ENCODE data around the gene ABCA1. TPM values are rescaled to one million over a fixed set of nuclear protein-coding genes. Genes with fewer than 3 reads are reported as not detected.

The ABCA1 gene
- polyA plus RNA-seq, 3 donors from 2014 or later: 0.09 to 0.10 TPM; not detected in 1

DNA sequence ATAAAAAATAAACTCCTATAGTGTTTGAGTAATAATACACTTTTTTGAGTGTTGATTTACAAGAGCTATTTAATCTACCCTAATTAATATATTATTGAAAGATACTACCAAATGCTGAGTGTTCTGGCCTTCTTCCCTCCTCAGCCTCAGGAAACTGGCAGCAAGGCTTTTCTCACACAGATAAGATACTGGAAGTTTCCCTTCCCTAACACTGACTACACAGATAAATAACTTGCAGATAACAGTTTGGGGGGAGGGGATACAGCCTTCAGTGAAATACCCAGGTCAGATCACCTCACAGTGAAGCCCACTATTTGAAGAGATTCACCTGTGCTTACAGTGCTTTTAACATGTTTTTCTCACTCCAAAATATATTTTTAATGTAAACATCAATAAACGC, 182.1 kb downstream of the ABCA1 start:
- peaks cover 0 to 7% (median 7%) of the 10 kb centered on the region in 3 donors for H3K27me3 Mint-ChIP-seq (ENCODE audit: low read depth in 3 of 3)
- peaks cover 17 to 29% of the 10 kb centered on the region in 2 donors for H3K4me1 Mint-ChIP-seq
- no peaks in the 10 kb centered on the region for H3K9me3 Mint-ChIP-seq
- H3K36me3 Mint-ChIP-seq: peaks cover 0 to 3% (median 0%) of the 10 kb centered on the region in 3 donors
- H3K27ac Mint-ChIP-seq: peak overlapping the region in 1 of 6 donors; percentile 40
- peak overlapping the region in 2 of 5 donors; percentile 22 to 38 for H3K4me3 Mint-ChIP-seq
- no peak for DNase-seq

DNA sequence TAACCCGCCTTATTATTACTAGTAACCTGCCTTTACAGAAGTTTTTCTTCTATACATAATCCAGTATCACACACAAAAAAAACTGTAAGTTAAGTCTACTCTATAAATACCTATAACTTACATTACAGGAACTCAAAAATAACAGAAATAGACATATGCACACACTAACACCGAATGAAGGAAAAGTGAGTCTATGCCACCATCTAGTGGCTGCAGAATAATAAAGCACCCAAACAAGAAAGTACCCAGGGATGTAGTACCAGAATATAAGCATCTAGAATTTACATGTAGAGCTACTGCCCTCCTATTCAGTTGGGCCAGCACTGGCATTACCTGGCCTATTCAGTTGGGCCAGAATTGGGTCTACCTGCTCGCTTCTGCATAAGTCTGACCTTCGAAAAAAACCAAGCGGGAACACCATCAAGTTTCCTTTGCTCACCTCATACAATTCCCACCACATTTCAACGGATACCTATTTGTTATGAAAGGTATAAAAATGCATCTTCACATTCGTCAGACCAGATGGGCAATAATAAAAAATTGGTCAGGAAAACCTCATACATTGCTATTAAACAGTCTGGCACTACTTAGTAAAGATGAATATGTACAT, 184.5 kb downstream of the ABCA1 start:
- Mint-ChIP-seq H3K9me3 (peaks cover 0 to 1% (median 0%) of the 10 kb centered on the region in 6 donors), H3K27me3 (ENCODE audit: low read depth in 3 of 3) (peaks cover 0 to 7% (median 3%) of the 10 kb centered on the region in 3 donors), H3K27ac (no peak overlapping the region), H3K36me3 (no peaks in the 10 kb centered on the region), H3K4me1 (peaks cover 12 to 16% of the 10 kb centered on the region in 2 donors), H3K4me3 (no peak overlapping the region)
- DNase-seq: peak; percentile 50 to 66 (median 53)

DNA sequence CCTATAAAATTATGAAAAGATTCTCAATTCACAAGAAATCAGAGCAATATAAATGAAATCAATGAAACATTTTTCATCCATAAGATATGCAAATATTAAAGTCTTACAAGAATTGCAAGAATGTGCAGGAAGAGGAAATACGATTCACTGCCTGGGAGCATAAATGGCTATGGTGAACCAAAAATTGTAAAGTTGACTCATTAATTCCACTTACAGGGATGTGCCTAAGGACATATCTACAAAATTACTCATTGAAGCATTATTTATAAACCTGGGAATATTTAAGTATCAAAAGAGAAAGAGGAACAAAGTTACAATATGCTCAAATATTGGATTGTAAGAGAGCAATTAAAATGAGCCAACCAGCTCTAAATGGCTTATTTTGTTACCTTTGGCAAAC, 187.3 kb downstream of the ABCA1 start:
- Mint-ChIP-seq H3K36me3 (no peaks in the 10 kb centered on the region), H3K9me3 (peaks cover 0 to 2% (median 0%) of the 10 kb centered on the region in 6 donors), H3K27me3 (ENCODE audit: low read depth in 3 of 3) (peaks cover 0 to 2% (median 0%) of the 10 kb centered on the region in 3 donors), H3K4me1 (peaks cover 0 to 2% of the 10 kb centered on the region in 2 donors), H3K27ac (no peak overlapping the region), H3K4me3 (no peak overlapping the region)
- DNase-seq: no peak

DNA sequence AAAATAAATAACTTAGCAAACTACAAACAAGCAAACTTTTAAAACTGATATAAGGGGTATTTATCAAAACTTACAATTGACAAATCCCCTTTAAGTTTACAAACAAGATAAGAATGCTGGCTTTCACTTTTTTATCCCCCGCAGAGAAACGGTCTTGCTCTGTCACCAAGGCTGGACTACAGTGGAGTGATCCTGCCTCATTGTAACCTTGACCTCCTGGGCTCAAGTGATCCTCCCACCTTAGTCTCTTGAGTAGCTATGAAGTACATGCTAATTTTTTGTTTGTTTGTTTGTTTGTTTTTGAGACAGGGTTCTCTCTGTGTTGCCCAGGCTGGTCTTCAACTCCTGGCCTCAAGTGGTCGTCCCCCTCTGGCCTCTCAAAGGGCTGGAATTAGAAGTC, 189.5 kb downstream of the ABCA1 start:
- no peak overlapping the region for H3K4me3 Mint-ChIP-seq
- peaks cover 0 to 3% (median 0%) of the 10 kb centered on the region in 3 donors for H3K27me3 Mint-ChIP-seq (ENCODE audit: low read depth in 3 of 3)
- H3K27ac Mint-ChIP-seq: no peak overlapping the region
- no peak for DNase-seq
- H3K4me1 Mint-ChIP-seq: peaks cover 0 to 2% of the 10 kb centered on the region in 2 donors
- H3K36me3 Mint-ChIP-seq: no peaks in the 10 kb centered on the region
- peaks cover 0 to 2% (median 0%) of the 10 kb centered on the region in 6 donors for H3K9me3 Mint-ChIP-seq

Other genes with a start within 250 kb of the ABCA1 start
- not detected for gene OR13D1, start 233.6 kb downstream of the ABCA1 start, polyA plus RNA-seq
- gene NIPSNAP3A, start 180.5 kb downstream of the ABCA1 start, polyA plus RNA-seq: 10 to 100 TPM; 28.2 to 58.0 (median 29.2) TPM
- under 1 TPM in 2 of 3 donors, not detected in 1; 0.45 to 0.98 TPM for gene NIPSNAP3B, start 164.0 kb downstream of the ABCA1 start, polyA plus RNA-seq

Measured in immature natural killer cell (primary cell).